HG03039 (cell line): ENCODE measurements around the gene FNDC4.
"Not testable (repeated sequence)": the region's sequence is repeated elsewhere in the genome, so short reads cannot be mapped to it uniquely, and the experiment has no call there.

Source experiments
- ATAC-seq: cut with Tn5 transposase; IDR thresholded peaks from one replicate; pipeline ENCODE4 v1.9.1; 2021; ENCODE audit warnings: mild to moderate bottlenecking, moderate library complexity; ENCODE audit not compliant: unreplicated experiment

FNDC4 gene, protein sequence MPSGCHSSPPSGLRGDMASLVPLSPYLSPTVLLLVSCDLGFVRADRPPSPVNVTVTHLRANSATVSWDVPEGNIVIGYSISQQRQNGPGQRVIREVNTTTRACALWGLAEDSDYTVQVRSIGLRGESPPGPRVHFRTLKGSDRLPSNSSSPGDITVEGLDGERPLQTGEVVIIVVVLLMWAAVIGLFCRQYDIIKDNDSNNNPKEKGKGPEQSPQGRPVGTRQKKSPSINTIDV

DNA sequence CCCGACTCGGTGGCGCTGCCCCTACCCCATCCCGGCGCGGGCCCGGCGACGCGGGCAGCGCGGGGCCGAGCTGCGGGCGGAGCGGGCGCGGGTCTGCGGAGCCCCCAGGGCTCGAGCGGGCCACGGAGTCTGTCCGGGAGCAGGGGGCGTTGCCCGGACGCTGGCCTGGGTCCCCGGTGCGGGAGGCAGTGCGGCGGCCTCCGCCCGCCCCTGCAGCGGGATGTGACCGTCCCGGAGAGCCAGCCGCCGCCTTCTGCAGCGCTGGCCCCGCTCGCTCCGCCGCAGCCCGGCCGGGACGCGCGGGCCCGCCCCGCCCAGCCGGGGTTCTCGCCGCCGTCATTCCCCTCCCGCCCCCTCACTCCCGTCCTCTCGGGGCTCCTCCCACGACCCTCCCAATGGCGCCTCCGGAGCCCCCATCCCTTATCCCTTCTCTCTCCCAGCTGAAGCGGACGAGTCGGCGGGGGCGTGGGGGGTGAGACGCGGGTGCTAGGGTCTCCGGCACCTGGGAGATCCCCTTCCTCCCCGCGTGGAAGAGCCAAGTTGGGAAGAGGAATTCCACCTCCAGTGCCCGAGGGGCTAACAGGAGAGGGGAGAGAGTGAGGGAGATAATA lies at the start of gene FNDC4:
FNDC4 (minus strand) TSS at position 257 of the 611 bp plus-strand sequence. CDS start 521 bp downstream, outside the sequence.
- no peak for ATAC-seq

DNA sequence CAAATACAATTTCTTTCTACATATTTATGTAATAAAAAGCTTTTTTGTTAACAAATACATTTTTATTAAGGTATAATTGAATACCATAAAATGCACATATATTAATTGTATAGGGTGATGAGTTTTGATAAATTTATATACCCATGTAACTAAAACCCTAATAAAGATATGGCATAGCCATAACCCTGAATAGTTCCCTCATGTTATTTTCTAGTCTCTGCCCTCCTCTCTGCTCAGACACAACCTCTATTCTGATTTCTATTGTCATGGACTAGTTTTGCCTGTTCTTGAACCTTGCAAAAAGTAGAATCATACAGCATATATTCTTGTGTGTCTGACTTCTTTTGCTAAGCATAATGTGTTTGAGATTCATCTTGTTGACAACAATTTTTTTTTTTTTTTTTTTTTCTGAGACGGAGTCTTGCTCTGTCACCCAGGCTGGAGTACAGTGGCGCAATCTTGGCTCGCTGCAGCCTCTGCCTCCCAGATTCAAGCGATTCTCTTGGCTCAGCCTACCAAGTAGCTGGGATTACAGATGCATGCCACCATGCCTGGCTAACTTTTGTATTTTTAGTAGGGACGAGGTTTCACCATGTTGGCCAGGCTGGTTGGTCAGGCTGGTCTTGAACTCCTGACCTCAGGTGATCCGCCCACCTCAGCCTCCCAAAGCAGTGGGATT lies 49.3 kb upstream of the FNDC4 start:
- no peak for ATAC-seq

DNA sequence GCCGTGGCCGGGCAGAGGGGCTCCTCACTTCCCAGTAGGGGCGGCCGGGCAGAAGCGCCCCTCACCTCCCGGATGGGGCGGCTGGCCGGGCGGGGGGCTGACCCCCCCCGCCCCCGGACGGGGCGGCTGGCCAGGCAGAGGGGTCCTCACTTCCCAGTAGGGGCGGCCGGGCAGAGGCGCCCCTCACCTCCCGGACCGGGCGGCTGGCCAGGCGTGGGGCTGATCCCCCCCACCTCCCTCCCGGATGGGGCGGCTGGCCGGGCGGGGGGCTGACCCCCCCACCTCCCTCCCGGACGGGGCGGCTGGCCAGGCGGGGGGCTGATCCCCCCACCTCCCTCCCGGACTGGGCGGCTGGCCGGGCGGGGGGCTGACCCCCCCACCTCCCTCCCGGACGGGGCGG lies 44.6 kb upstream of the FNDC4 start:
- ATAC-seq: not testable (repeated sequence)

DNA sequence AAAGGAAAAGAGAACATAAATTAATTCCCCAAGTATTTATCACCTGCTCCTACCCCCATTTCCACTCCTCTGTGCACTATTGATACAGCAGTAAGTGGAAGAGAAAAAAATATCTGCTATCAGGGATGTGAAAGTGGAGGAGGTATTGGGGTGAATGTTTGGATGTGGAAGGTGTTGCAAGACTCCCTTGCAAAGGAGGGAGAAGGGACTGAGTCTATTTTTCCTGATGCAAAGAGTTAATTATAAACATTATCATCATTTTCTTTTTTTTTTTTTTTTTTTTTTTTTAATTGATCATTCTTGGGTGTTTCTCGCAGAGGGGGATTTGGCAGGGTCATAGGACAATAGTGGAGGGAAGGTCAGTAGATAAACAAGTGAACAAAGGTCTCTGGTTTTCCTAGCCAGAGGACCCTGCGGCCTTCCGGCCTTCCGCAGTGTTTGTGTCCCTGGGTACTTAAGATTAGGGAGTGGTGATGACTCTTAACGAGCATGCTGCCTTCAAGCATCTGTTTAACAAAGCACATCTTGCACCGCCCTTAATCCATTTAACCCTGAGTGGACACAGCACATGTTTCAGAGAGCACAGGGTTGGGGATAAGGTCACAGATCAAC lies 43.9 kb upstream of the FNDC4 start:
- not testable (repeated sequence) for ATAC-seq

DNA sequence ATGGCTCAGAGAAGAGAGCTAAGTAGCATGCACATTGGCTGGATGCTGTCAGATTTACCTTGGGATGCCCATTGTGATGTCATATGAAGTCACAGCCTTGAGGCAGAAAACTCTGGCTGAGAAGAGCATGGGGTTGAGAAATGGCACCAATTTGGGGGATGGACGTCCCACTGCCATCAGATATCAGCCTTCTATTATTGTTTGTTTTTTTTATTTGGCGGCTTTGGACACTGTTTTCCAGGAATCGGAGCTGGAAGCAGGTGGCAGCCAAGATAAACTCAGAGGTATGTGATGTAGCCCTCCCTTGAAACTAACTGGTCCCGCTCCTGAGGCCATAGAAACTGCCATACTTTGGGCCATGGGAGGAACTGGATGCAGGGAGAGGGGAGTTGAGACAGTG lies 42.3 kb upstream of the FNDC4 start:
- no peak for ATAC-seq

DNA sequence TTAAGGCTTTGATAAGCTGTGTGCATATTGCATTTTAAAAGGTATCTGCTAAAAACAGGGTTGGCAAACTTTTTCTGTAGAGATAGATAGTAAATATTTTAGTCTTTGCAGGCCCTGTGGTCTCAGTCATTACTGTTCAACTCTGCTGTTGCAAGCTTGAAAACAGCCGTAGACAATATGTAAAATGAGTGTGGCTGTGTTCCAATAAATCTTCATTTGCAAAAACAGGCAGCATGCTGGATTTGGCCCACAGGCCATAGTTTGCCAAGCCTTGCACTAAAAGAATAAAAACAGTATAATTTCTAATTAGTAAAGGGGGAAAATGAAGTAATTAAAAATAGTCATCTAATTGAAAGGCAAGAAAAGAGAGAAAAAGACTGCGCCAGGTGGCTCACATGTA lies 37.0 kb upstream of the FNDC4 start:
- ATAC-seq: no peak

DNA sequence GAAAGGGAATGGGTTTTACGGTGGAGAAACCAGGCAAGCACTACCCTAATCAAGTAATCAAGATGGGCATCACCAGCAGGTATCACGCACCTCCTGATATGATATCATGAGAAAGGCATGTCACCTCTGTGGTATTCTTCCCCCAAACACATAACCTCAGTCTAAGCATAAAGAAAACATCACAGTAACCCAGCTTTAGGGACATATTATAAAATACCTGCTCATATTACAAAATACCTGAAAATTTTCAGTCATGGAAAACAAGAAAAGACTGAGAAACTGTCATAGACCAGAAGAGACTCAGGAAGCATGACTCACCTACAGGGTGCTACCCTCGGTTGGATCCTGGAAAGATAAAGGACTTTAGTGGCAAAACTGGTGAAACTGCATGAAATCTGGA lies 32.2 kb upstream of the FNDC4 start:
- no peak for ATAC-seq

DNA sequence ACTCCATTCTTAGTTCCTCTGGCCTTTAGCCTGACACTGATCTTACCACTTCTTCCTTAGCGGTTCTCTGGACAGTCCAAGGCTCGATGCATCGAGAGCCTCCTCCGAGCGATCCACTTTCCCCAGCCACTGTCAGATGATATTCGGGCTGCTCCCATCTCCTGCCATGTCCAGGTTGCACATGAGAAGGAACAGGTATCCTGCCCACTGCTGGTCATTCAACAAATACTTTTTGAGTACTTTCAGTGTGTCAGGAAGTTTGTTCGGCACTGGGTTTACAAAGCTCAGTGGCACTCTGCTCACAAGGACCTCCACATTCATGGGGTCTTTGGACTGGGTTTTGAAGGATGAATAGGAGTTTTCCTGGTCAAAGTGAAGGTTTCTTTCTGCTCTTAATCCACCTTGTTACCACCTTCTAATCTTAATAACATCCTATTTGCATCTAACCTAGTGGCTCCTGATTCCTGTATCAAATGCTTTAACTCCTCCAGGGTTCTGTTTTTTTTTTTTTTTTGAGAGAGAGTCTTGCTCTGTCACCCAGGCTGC lies 27.5 kb upstream of the FNDC4 start:
- no peak for ATAC-seq

DNA sequence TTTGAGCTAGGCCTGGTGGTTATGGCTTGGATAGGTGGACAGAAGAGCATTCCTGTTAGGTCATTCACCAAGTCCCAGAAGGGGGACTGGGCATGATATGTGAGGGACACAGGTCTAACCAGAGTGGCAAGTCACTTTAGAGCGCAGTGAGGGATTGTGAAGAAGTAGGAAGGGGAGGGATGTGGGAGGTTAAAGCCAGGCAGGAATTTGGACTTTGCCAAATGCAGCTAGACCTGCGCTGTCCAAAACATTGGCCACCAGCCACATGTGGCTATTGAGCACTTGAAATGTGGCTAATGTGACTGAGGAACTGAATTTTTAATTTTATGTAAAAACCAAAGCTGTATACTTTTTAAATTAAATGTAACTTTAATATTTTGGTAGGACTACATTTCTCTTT lies 25.3 kb upstream of the FNDC4 start:
- no peak for ATAC-seq

DNA sequence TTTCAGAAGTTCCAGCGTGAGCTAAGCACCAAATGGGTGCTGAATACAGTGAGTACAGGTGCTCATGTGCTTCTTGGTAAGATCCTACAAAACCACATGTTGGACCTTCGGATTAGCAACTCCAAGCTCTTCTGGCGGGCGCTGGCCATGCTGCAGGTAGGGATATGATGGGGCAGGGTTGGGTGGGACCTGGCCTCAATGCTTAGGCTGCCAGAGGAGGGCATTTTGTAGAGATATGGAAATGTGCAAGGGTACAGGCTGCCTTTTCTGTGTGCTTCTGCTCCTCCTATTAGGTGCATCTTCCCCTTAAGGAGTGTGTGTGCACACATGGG lies 23.7 kb upstream of the FNDC4 start:
- ATAC-seq: no peak

DNA sequence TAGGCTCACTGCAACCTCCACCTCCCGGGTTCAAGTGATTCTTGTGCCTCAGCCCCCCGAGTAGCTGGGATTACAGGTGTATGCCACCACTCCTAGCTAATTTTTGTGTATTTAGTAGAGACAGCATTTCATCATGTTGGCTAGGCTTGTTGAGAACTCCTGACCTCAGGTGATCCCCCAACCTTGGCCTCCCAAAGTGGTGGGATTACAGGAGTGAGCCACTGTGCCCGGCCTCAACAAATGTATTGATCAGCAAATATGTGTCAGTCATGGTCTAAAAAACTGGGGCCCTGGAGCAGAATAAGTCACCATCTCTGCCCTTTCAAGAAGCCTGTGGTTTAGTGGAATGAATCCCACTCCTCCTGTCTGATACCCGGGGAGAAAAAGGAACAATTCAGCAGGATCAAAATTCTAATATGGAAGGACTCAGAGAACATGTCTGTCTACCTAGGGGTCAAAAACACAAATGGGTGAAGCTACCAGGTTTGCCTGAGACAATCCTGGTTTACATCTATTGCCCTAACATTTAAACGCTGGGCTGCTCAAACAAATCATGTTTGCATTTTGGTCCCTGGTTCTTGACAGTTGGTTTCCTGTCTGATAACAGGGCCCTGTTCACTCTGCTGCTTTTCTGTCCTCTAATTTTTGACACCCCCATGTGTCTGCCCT lies 23.2 kb upstream of the FNDC4 start:
- ATAC-seq: no peak

DNA sequence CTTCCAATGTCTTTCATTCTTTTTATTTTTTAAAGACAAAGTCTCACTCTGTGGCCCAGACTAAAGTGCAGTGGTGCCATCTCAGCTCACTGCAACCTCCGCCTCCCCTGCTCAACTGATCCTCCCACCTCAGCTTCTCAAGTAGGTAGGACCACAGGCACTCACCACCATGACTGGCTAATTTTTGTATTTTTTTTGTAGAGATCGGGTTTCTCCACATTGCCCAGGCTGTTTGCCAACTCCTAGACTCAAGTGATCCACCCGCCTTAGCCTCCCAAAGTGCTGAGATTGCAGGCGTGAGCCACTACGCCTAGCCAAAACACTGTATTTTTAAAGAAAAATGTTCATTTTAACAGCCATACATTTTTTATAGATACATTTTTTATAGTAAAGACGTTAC lies 14.3 kb upstream of the FNDC4 start:
- ATAC-seq: no peak

DNA sequence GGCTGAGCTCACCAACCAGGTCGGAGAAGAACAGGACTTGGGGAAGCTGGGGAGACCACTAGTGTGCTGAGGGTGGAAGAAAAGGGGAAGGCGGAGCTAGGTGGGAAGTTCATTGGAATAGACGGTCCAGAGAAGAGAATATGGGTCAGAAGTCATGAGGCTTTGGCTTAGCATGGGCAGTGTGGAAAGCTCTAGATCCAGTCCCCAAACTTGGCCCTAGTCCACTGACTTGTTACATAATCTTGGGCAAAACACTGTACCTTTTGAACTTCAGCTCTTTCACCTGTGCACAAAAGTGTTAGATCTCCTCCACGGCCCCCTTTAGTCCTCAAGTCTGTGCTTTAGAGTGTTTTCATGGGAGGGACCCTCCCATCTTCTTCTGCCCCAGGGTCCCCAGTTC lies 12.3 kb upstream of the FNDC4 start:
- no peak for ATAC-seq

DNA sequence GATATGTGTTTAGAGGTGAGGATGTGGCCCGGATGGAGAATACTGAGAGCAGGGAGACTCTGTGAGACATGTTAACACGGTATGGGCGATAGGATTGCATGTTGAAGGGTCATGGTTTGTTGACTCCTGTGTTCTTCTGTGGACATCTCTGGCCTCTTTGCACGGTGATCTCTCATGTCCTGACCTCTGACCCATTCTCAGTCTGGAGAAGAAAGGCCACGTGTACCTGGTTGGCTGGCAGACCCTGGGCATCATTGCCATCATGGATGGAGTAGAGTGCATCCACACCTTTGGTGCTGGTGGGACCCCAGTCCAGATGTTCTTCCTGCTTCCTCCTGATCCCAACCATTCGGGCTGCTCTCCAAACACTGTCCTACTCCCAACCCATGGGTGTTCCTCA lies 11.6 kb upstream of the FNDC4 start:
- no peak for ATAC-seq

DNA sequence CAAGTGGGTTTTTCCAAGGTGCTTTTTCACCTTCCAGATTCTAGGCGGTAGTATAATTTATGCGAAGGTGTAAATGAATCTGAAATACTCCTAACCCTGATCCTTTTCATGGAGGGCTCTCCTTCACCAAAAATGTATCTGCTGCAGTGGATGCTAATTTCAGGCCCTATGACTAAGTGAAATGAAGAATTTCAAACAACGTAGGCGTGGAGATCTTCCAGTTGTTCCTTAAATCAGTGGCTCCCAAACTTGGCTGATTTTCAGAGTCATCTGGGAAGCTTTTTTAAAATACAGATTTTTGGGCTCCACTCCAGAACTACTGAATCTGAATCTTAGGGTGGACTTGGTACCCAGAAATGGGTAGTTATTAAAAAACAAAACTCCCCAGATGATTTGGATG lies 7.1 kb upstream of the FNDC4 start:
- no peak for ATAC-seq

DNA sequence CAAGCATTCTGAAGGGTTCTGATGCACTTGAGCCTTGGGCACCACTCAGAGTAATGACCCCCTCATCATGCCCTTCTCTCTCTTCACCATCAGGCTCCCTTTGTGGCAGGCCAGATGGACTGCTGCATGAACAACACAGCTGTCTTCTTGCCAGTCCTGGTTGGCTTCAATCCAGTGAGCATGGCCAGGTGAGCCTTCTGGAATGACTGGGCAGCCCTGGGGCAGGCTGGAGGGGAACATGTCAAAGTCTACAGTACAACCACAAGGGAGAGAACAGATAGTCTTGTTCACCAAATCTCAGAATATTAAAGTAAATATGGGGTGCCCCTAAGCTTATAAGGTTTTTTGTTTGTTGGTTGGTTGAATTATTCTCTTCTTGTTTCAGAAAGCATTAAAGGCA lies 6.0 kb upstream of the FNDC4 start:
- no peak for ATAC-seq

DNA sequence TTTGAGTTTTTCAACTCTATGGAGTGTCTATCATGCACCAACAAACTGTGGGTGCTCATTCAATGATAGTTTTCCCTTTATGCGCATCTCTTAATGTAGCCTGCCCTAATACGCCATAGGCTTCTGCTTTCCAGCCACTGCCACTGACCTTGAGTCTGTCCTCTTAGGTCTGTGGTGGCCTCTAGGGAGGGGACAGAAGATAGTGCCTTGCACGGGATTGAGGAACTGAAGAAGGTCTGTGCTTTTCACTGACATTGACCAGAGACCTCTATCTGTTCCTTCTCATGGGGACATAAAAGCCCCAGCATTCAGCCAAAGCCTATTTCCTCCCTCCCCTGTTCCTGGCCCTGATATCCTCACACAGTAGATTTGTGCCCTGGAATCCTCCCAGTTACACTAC lies 4.0 kb upstream of the FNDC4 start:
- no peak for ATAC-seq

DNA sequence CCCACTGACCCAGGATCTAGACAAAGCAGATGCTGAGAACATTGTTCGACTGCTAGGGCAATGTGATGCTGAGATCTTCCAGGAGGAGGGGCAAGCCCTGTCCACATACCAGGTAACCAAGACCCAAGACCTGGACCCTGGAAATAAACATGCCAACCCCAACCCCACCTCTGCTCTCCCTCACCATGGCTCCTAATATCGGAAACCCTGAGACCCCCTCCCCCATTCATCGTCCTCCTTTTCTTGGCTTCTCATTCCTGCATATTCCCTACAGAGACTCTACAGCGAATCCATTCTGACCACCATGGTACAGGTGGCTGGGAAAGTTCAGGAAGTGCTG lies 2.3 kb upstream of the FNDC4 start:
- ATAC-seq: no peak

DNA sequence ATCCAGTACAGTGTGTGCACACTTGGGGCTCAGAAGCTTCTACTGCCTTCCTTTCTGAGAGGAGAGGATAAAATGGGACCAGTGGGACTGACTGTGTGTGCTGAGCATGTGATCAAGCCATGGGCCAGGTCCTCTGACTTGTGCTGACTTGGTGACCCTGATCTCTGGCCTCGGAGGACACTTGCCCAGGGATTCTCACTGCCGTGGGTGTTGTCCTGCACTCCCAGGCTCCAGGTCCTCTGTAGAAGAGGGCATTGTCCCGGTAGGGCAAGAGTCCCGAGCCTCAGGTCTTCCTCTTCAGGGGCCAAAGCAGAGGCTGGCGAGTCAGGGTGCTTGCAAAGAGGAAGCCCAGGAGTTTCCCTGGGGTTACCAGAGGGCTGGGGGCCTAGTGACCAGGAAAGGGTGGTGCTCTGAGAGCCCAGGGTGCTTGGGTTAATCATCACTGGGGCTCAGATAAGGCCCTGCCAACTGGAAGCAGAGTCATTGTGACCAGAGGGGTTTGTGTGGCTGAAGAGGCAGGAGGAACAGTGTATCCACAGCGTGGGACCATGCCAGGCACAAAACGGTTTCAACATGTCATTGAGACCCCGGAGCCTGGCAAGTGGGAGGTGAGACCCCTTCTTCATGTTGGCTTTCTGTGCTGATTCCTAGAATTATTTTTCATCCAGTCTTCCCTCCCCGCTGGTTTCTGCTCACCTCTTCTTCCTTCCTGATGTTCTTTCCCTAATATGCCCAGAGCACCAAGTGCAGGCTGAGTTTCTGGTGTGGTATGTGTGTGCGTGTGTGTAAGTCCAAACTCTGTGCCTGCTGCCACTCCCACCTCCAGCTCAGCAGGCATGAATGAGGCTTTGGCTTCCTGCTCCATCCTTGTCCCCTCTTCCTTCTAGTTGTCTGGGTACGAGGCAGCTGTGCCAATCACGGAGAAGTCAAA lies 1.6 kb upstream of the FNDC4 start, which contains the start of gene GCKR:
GCKR (plus strand) TSS at position 483 of the 931 bp plus-strand sequence; CDS start at position 549, 66 bp downstream.
- ATAC-seq: no peak

DNA sequence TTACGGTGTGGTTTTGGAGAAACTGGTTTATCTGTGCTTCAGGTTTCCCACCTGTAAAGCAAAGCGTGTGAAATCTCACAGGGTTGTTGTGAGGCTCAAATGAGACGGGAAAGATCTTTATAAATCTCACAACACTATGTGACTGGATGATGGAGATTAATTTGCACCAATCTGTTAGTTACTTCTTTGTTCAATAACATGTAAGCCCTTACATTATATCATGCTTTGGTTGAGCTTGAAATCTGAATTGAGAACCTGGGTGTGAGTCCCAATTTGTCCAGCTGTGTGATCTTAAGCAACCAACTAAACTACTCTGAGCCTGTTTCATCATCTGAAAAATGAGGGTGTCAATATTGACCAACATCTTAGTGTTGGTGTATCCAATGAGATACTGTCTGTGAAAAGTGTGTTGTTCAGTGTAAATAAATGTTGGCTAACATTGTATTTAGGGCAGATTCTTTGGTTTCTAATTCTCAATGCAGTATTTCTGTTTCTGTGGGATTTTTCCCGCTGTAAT lies 898 bp upstream of the FNDC4 start:
- no peak for ATAC-seq
